ENCODE data around the gene MIDN. TPM values are rescaled to one million over a fixed set of nuclear protein-coding genes. Genes with fewer than 3 reads are reported as not detected.

MIDN gene
- polyA plus RNA-seq, 2 of the 4 experiments (the other 2 are of a cell fraction), result 9.1 to 31.4 TPM

DNA sequence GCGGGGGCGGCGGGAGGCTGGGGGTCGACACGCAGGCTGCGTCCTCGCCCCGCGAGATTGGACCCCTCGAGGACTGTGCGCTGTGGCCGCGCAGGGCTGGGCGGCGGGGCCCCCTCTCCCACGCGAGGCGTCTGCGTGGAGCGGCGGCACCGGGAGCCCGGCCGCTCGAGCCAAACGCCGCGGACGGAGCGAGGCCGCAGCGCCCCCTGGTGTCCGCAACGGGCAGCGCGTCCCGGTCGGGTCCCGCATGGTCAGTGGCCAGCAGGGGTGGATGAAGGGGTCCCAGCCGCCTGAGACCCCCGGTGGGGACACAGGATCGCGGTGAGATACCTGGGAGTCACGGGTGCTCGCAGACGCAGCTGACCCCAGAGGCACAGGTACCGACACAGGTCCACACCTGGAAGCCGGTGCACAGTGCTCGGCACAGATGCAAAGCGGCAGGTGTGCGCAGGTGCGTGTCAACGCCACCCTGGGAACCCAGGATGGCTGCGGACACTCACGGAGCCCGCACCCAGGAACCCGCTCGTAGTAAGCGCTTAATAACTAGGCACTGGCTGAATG, 18.6 kb downstream of the MIDN start (continued):
- TF ChIP-seq HOXB13 (CRISPR knock-in tag; IDR thresholded peaks at IDR 0.05; ENCODE audit: low read depth) (no peak), GATA3 (IDR thresholded peaks at IDR 0.05; ENCODE audit: borderline replicate concordance) (no peak), CHD4 (IDR thresholded peaks at IDR 0.05; ENCODE audit: borderline replicate concordance) (no peak), MAZ (IDR thresholded peaks at IDR 0.05; ENCODE audit: borderline replicate concordance, low read depth, low read length) (no peak), EHMT2 (IDR thresholded peaks at IDR 0.05; ENCODE audit: low read depth) (no peak), POLR2A (IDR thresholded peaks at IDR 0.05; ENCODE audit: low read length) (peak; percentile 14; the same call in 1 of the 2 replicates), FOXS1 (CRISPR knock-in tag; IDR thresholded peaks at IDR 0.05) (no peak), CTCF (IDR thresholded peaks at IDR 0.05) (peak; percentile 82), HMGXB4 (CRISPR knock-in tag; IDR thresholded peaks at IDR 0.05; ENCODE audit: borderline replicate concordance) (no peak), ELK1 (IDR thresholded peaks at IDR 0.05; ENCODE audit: low read depth, low read length) (no peak), NFE2L2 (conservative IDR thresholded peaks at IDR 0.05; ENCODE audit: low read length) (no peak), TFCP2L1 (CRISPR knock-in tag; IDR thresholded peaks at IDR 0.05) (no peak), ZSCAN20 (CRISPR knock-in tag; IDR thresholded peaks at IDR 0.05) (no peak), HES2 (IDR thresholded peaks at IDR 0.05) (no peak), ESRRA (IDR thresholded peaks at IDR 0.05; ENCODE audit: borderline replicate concordance, low read length) (no peak), FOSB (CRISPR knock-in tag; IDR thresholded peaks at IDR 0.05) (no peak), SMC3 (IDR thresholded peaks at IDR 0.05) (peak; percentile 87), ZNF302 (CRISPR knock-in tag; IDR thresholded peaks at IDR 0.05) (no peak), HDAC2 (IDR thresholded peaks at IDR 0.05) (no peak), NR3C1 (IDR thresholded peaks at IDR 0.05) (no peak)
- TF ChIP-seq, protein P1, sequence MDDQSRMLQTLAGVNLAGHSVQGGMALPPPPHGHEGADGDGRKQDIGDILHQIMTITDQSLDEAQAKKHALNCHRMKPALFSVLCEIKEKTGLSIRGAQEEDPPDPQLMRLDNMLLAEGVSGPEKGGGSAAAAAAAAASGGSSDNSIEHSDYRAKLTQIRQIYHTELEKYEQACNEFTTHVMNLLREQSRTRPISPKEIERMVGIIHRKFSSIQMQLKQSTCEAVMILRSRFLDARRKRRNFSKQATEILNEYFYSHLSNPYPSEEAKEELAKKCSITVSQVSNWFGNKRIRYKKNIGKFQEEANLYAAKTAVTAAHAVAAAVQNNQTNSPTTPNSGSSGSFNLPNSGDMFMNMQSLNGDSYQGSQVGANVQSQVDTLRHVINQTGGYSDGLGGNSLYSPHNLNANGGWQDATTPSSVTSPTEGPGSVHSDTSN (IDR thresholded peaks at IDR 0.05), result peak; percentile 37; the same call in 1 of the 2 replicates
- TF ChIP-seq, protein P2, sequence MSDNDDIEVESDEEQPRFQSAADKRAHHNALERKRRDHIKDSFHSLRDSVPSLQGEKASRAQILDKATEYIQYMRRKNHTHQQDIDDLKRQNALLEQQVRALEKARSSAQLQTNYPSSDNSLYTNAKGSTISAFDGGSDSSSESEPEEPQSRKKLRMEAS (IDR thresholded peaks at IDR 0.05), result 0 out of 2 replicates have a peak, but pooled peaks have one; percentile 32

All from A549 (cell line).